HEK293 (cell line): ENCODE results near the gene RRP8.

Experiments
- BCL11A ChIP-seq: fragments of 450-650 bp; formaldehyde crosslinking; IDR thresholded peaks from 2 replicates; pipeline ENCODE4 v1.5.1; 2016; ENCODE audit warnings: low read depth, missing biosample characterization, missing genetic modification characterization
- CTCF ChIP-seq: fragments of 450-650 bp; formaldehyde crosslinking; IDR thresholded peaks from 2 replicates; pipeline ENCODE4 v1.5.1; 2016; ENCODE audit warnings: missing biosample characterization, missing genetic modification characterization
- HOXA7 ChIP-seq: sonication (generic); formaldehyde crosslinking; IDR thresholded peaks from 2 replicates; pipeline ENCODE4 v1.8.1; 2022; ENCODE audit warnings: missing genetic modification reagents, borderline replicate concordance
- ZBTB7A ChIP-seq: fragments of 450-650 bp; formaldehyde crosslinking; IDR thresholded peaks from 2 replicates; pipeline ENCODE4 v1.5.1; 2016; ENCODE audit warnings: low read depth, missing biosample characterization, missing genetic modification characterization
- ZFP3 ChIP-seq: fragments of 450-650 bp; formaldehyde crosslinking; IDR thresholded peaks from 2 replicates; pipeline ENCODE4 v1.5.1; 2016; ENCODE audit warnings: low read depth, missing biosample characterization, missing genetic modification characterization
- ZNF169 ChIP-seq: fragments of 450-650 bp; formaldehyde crosslinking; IDR thresholded peaks from 2 replicates; pipeline ENCODE4 v1.5.1; 2016; ENCODE audit warnings: missing biosample characterization, missing genetic modification characterization
- ZNF274 ChIP-seq, 2 experiments: fragments of 200-500 bp in 1 of 2; fragments of 450-650 bp in 1 of 2; sonication (Bioruptor generic) in 1 of 2; formaldehyde crosslinking in 1 of 2; IDR thresholded peaks; 2 replicates each; pipeline versions ENCODE4 v1.5.1 to v1.6.1; 2014 to 2016; ENCODE audit warnings: borderline replicate concordance in 1 of 2, inconsistent platforms in 1 of 2, low read length in 1 of 2, missing biosample characterization in 1 of 2, missing genetic modification characterization in 1 of 2
- ZNF488 ChIP-seq: fragments of 450-650 bp; formaldehyde crosslinking; IDR thresholded peaks from 2 replicates; pipeline ENCODE4 v1.5.1; 2016; ENCODE audit warnings: missing biosample characterization, missing genetic modification characterization
- ZNF629 ChIP-seq: fragments of 450-650 bp; formaldehyde crosslinking; IDR thresholded peaks from 2 replicates; pipeline ENCODE4 v1.5.1; 2017; ENCODE audit warnings: missing biosample characterization, missing genetic modification characterization
- ZNF701 ChIP-seq: fragments of 450-650 bp; formaldehyde crosslinking; IDR thresholded peaks from 2 replicates; pipeline ENCODE4 v1.5.1; 2016; ENCODE audit warnings: missing biosample characterization, missing genetic modification characterization
- TF ChIP-seq, protein P1 (sequence below): fragments of 450-650 bp; formaldehyde crosslinking; IDR thresholded peaks from 2 replicates; pipeline ENCODE4 v1.5.1; 2016; ENCODE audit warnings: missing biosample characterization, missing genetic modification characterization
- TF ChIP-seq, protein P2 (sequence below): fragments of 450-650 bp; formaldehyde crosslinking; IDR thresholded peaks from 2 replicates; pipeline ENCODE4 v1.5.1; 2016; ENCODE audit warnings: missing biosample characterization, missing genetic modification characterization
- TF ChIP-seq, protein P3 (sequence below): fragments of 450-650 bp; formaldehyde crosslinking; IDR thresholded peaks from 2 replicates; pipeline ENCODE4 v1.5.1; 2016; ENCODE audit warnings: missing biosample characterization, missing genetic modification characterization

GRCh38 chr11:6628526-6628925, 25.1 kb upstream of the RRP8 start:
- TF ChIP-seq CTCF (no peak), ZBTB7A (tag by site-specific recombination) (no peak), ZNF274 (IDR thresholded peaks at IDR 0.05; ENCODE audit: low read length) (no peak), ZNF274 (tag by site-specific recombination; IDR thresholded peaks at IDR 0.05; ENCODE audit: borderline replicate concordance) (no peak), ZNF701 (tag by site-specific recombination) (no peak), ZNF629 (no peak), ZNF169 (tag by site-specific recombination) (no peak), HOXA7 (CRISPR knock-in tag) (no peak), ZFP3 (tag by site-specific recombination) (no peak), BCL11A (tag by site-specific recombination) (no peak), ZNF488 (tag by site-specific recombination) (no peak)
- TF ChIP-seq, protein P1, sequence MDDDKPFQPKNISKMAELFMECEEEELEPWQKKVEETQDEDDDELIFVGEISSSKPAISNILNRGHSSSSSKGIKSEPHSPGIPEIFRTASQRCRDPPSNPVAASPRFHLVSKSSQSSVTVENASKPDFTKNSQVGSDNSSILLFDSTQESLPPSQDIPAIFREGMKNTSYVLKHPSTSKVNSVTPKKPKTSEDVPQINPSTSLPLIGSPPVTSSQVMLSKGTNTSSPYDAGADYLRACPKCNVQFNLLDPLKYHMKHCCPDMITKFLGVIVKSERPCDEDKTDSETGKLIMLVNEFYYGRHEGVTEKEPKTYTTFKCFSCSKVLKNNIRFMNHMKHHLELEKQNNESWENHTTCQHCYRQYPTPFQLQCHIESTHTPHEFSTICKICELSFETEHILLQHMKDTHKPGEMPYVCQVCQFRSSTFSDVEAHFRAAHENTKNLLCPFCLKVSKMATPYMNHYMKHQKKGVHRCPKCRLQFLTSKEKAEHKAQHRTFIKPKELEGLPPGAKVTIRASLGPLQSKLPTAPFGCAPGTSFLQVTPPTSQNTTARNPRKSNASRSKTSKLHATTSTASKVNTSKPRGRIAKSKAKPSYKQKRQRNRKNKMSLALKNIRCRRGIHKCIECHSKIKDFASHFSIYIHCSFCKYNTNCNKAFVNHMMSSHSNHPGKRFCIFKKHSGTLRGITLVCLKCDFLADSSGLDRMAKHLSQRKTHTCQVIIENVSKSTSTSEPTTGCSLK (tag by site-specific recombination): no peak
- TF ChIP-seq, protein P2, sequence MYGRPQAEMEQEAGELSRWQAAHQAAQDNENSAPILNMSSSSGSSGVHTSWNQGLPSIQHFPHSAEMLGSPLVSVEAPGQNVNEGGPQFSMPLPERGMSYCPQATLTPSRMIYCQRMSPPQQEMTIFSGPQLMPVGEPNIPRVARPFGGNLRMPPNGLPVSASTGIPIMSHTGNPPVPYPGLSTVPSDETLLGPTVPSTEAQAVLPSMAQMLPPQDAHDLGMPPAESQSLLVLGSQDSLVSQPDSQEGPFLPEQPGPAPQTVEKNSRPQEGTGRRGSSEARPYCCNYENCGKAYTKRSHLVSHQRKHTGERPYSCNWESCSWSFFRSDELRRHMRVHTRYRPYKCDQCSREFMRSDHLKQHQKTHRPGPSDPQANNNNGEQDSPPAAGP (tag by site-specific recombination): no peak
- TF ChIP-seq, protein P3, sequence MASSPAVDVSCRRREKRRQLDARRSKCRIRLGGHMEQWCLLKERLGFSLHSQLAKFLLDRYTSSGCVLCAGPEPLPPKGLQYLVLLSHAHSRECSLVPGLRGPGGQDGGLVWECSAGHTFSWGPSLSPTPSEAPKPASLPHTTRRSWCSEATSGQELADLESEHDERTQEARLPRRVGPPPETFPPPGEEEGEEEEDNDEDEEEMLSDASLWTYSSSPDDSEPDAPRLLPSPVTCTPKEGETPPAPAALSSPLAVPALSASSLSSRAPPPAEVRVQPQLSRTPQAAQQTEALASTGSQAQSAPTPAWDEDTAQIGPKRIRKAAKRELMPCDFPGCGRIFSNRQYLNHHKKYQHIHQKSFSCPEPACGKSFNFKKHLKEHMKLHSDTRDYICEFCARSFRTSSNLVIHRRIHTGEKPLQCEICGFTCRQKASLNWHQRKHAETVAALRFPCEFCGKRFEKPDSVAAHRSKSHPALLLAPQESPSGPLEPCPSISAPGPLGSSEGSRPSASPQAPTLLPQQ (tag by site-specific recombination): no peak
